Fibroblast of lung (primary cell): ENCODE measurements around the gene SNX14. TPM values are rescaled to one million over a fixed set of nuclear protein-coding genes. Genes with fewer than 3 reads are reported as not detected.

Source experiments
- DNase-seq, 2 donors: peaks; one replicate each; pipeline versions ENCODE4 v3.0.0 to v3.0.0-alpha.2; 2010; ENCODE audit warnings: low read depth in 2 of 2
- H2AFZ ChIP-seq: 2 replicates; pipeline ENCODE4 v1.5.1; 2012; ENCODE audit warnings: low read length, control low read depth, inconsistent platforms
- H3K27ac ChIP-seq: 2 replicates; pipeline ENCODE4 v1.5.1; 2011; ENCODE audit warnings: low read length, control low read depth; ENCODE audit not compliant: insufficient read depth
- H3K27me3 ChIP-seq: 2 replicates; pipeline ENCODE4 v1.5.1; 2011; ENCODE audit warnings: mild to moderate bottlenecking, low read length; ENCODE audit not compliant: control insufficient read depth, insufficient read depth
- H3K36me3 ChIP-seq: 2 replicates; pipeline ENCODE4 v1.5.1; 2011; ENCODE audit warnings: low read length; ENCODE audit not compliant: control insufficient read depth, insufficient read depth
- H3K4me1 ChIP-seq: 2 replicates; pipeline ENCODE4 v1.5.1; 2011; ENCODE audit warnings: low read length; ENCODE audit not compliant: control insufficient read depth, insufficient read depth; ENCODE audit errors: extremely low read depth
- H3K4me2 ChIP-seq: 2 replicates; pipeline ENCODE4 v1.5.1; 2011; ENCODE audit warnings: low read length, control low read depth; ENCODE audit not compliant: insufficient read depth; ENCODE audit errors: extremely low read depth
- H3K4me3 ChIP-seq, 4 experiments: fragments of 200-600 bp in 1 of 4; sonication (generic) in 1 of 4; replicated peaks in 1 of 4; 2 replicates each; pipeline ENCODE4 v1.5.1; 2011 to 2016; ENCODE audit warnings: low read length in 4 of 4, low read depth in 3 of 4, mild to moderate bottlenecking in 3 of 4, control low read depth in 2 of 4, inconsistent platforms in 1 of 4, mixed read lengths in 1 of 4; ENCODE audit not compliant: insufficient read depth in 1 of 4; ENCODE audit errors: control extremely low read depth in 1 of 4
- H3K79me2 ChIP-seq: 2 replicates; pipeline ENCODE4 v1.5.1; 2012; ENCODE audit warnings: mild to moderate bottlenecking, low read length, inconsistent platforms; ENCODE audit not compliant: control insufficient read depth, insufficient read depth
- H3K9ac ChIP-seq: 2 replicates; pipeline ENCODE4 v1.5.1; 2011; ENCODE audit warnings: mild to moderate bottlenecking, low read length, control low read depth; ENCODE audit not compliant: insufficient read depth
- H3K9me3 ChIP-seq: 2 replicates; pipeline ENCODE4 v1.5.1; 2012; ENCODE audit warnings: low read depth, low read length; ENCODE audit not compliant: control insufficient read depth, insufficient read depth
- H4K20me1 ChIP-seq: 2 replicates; pipeline ENCODE4 v1.5.1; 2011; ENCODE audit warnings: low read length; ENCODE audit not compliant: control insufficient read depth, insufficient read depth; ENCODE audit errors: extremely low read depth
- EZH2 ChIP-seq: IDR thresholded peaks from 2 replicates; pipeline ENCODE4 v1.5.1; 2012; ENCODE audit warnings: low read length, control low read depth, mild to moderate bottlenecking; ENCODE audit errors: missing control alignments
- polyA plus RNA-seq, 2 donors: library from polyadenylated mRNA; depleted of rRNA in 1 of 2; stranded (reverse) in 1 of 2; unstranded in 1 of 2; fragments of >200 nt; gene quantifications; 2 replicates each; pipeline ENCODE4 v1.2.1, GENCODE V29; 2011 to 2012; ENCODE audit warnings: missing spikeins in 1 of 2
- total RNA-seq: library from RNA; depleted of rRNA; stranded (reverse); fragments of >200 nt; gene quantifications from 2 replicates; pipeline ENCODE4 v1.2.1, GENCODE V29; 2014
- TF ChIP-seq, protein P1 (sequence below), 2 donors: IDR thresholded peaks in 1 of 2; conservative IDR thresholded peaks in 1 of 2; 1 replicate in 1 of 2; 2 replicates in 1 of 2; pipeline ENCODE4 v1.5.1; 2011 to 2012; ENCODE audit warnings: low read length in 2 of 2, control low read depth in 1 of 2, inconsistent platforms in 1 of 2, low read depth in 1 of 2, mild to moderate bottlenecking in 1 of 2

The SNX14 gene
- total and polyA plus RNA-seq, 2 donors (not counting 1 experiment from before 2014, with no cell fraction given) = 79.7 to 182 TPM

DNA sequence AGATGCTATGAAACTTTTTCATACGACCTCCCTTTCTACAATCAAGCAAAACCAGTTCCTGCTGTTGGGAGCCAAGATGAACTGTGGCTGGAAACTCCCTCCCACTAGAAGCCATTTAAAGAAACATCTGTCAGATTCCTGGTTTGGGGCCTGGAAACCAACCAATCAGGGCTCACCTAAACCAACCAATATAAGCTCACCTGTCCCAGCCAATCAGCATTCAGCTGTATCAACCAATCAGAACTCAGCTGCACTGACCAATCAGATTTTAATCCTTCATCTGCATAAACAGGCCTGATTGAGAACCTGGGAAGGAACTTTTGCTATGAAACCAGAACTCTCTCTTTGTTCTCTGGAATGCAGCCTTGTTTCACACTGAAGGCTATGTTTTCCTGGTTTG lies 42.4 kb downstream of the SNX14 start:
- H4K20me1 ChIP-seq = no peaks in the 10 kb centered on the region
- H3K79me2 ChIP-seq = no peaks in the 10 kb centered on the region
- H3K4me1 ChIP-seq = no peaks in the 10 kb centered on the region
- H3K4me2 ChIP-seq = no peak overlapping the region
- H3K27me3 ChIP-seq = no peaks in the 10 kb centered on the region
- no peak for DNase-seq
- TF ChIP-seq, protein P1, sequence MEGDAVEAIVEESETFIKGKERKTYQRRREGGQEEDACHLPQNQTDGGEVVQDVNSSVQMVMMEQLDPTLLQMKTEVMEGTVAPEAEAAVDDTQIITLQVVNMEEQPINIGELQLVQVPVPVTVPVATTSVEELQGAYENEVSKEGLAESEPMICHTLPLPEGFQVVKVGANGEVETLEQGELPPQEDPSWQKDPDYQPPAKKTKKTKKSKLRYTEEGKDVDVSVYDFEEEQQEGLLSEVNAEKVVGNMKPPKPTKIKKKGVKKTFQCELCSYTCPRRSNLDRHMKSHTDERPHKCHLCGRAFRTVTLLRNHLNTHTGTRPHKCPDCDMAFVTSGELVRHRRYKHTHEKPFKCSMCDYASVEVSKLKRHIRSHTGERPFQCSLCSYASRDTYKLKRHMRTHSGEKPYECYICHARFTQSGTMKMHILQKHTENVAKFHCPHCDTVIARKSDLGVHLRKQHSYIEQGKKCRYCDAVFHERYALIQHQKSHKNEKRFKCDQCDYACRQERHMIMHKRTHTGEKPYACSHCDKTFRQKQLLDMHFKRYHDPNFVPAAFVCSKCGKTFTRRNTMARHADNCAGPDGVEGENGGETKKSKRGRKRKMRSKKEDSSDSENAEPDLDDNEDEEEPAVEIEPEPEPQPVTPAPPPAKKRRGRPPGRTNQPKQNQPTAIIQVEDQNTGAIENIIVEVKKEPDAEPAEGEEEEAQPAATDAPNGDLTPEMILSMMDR (conservative IDR thresholded peaks at IDR 0.05 in 1 of 2, IDR thresholded peaks at IDR 0.05 in 1 of 2; ENCODE audit: low read depth in 1 of 2, low read length in 2 of 2) = no peak
- no peak for TF ChIP-seq EZH2
- H2AFZ ChIP-seq = no peak overlapping the region
- peaks cover 5% of the 10 kb centered on the region for H3K36me3 ChIP-seq
- H3K27ac ChIP-seq = no peak overlapping the region
- no peak overlapping the region for H3K4me3 ChIP-seq
- no peaks in the 10 kb centered on the region for H3K9me3 ChIP-seq
- no peak overlapping the region for H3K9ac ChIP-seq

DNA sequence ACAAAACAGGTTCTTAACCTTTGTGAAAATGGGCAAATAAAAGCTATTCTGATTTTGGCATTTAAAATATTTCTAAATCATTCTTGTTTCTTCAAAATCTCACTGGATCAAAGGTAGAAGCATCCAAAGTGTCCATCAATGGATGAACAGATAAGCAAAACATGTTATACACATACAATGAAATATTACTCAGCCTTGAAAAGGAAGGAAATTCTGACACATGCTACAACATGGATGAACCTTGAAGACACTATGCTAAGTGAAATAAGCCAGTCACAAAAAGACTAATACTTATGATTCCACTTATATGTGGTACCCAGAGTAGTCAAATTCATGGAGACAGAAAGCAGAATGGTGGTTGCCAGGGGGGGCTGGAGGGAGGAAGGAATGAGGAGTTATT lies 45.9 kb downstream of the SNX14 start:
- no peak overlapping the region for H3K27ac ChIP-seq
- no peak overlapping the region for H3K9ac ChIP-seq
- no peaks in the 10 kb centered on the region for H3K9me3 ChIP-seq
- H4K20me1 ChIP-seq = no peaks in the 10 kb centered on the region
- no peak overlapping the region for H3K4me2 ChIP-seq
- TF ChIP-seq, protein P1 (conservative IDR thresholded peaks at IDR 0.05 in 1 of 2, IDR thresholded peaks at IDR 0.05 in 1 of 2; ENCODE audit: low read depth in 1 of 2, low read length in 2 of 2) = no peak
- TF ChIP-seq EZH2 = no peak
- H3K79me2 ChIP-seq = no peaks in the 10 kb centered on the region
- H3K27me3 ChIP-seq = no peaks in the 10 kb centered on the region
- H3K4me3 ChIP-seq = no peak overlapping the region
- DNase-seq = no peak
- peaks cover 7% of the 10 kb centered on the region for H3K36me3 ChIP-seq
- no peaks in the 10 kb centered on the region for H3K4me1 ChIP-seq
- no peak overlapping the region for H2AFZ ChIP-seq

DNA sequence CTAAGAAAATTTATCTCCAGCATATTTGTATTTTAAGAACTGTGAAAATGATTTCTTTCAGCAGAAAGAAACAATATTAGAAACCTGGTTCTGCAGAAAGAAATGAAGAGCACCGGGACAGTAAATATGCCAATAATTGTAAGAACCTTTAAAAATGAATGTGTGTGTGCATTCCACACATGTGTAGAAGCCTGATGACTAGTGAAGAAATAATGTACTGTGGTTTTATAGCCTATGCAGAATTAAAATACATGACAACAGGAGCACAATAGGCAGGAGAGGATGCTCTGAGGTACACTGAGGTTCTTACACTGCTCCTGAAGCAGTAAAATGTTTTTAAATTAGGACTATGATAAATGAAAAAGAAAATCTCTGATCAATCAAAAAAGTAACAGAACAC lies 48.9 kb downstream of the SNX14 start:
- DNase-seq = peak in 1 of 2 donors; percentile 53

More for the DNA sequence above, 48.9 kb downstream of the SNX14 start:
- Histone ChIP-seq H3K27ac (no peak overlapping the region), H3K4me3 (no peak overlapping the region), H3K79me2 (no peaks in the 10 kb centered on the region), H4K20me1 (no peaks in the 10 kb centered on the region), H3K9ac (no peak overlapping the region), H2AFZ (no peak overlapping the region), H3K4me1 (no peaks in the 10 kb centered on the region), H3K9me3 (no peaks in the 10 kb centered on the region), H3K27me3 (no peaks in the 10 kb centered on the region), H3K36me3 (peaks cover 4% of the 10 kb centered on the region), H3K4me2 (no peak overlapping the region)
- no peak for TF ChIP-seq EZH2
- TF ChIP-seq, protein P1 (conservative IDR thresholded peaks at IDR 0.05 in 1 of 2, IDR thresholded peaks at IDR 0.05 in 1 of 2; ENCODE audit: low read depth in 1 of 2, low read length in 2 of 2) = no peak
